Measurements from ENCODE around the gene PAGR1.

PAGR1 gene

GRCh38 chr16:29841631-29842030, 25.7 kb downstream of the PAGR1 start:
- Histone ChIP-seq H3K4me1 (no peaks in the 10 kb centered on the region), H3K9me3 (no peaks in the 10 kb centered on the region), H3K4me3 (ENCODE audit: low read depth, low read length) (no peak overlapping the region), H3K27me3 (no peaks in the 10 kb centered on the region), H3K36me3 (no peaks in the 10 kb centered on the region)
- no peak for TF ChIP-seq CTCF (IDR thresholded peaks at IDR 0.05; ENCODE audit: low read depth, low read length)
- no peak for DNase-seq

- no peaks in the 10 kb centered on the region for H3K4me1 ChIP-seq
- no peaks in the 10 kb centered on the region for H3K27me3 ChIP-seq
- TF ChIP-seq CTCF (IDR thresholded peaks at IDR 0.05; ENCODE audit: low read depth, low read length) = peak; percentile 34
- no peak overlapping the region for H3K4me3 ChIP-seq (ENCODE audit: low read depth, low read length)
- H3K36me3 ChIP-seq = no peaks in the 10 kb centered on the region
- H3K9me3 ChIP-seq = no peaks in the 10 kb centered on the region
- DNase-seq = no peak
These were observed 26.9 kb downstream of the PAGR1 start for GRCh38 chr16:29842732-29843346.

GRCh38 chr16:29843931-29844330, 28.0 kb downstream of the PAGR1 start:
- H3K4me3 ChIP-seq (ENCODE audit: low read depth, low read length) = no peak overlapping the region
- H3K9me3 ChIP-seq = no peaks in the 10 kb centered on the region
- no peaks in the 10 kb centered on the region for H3K4me1 ChIP-seq
- no peak for TF ChIP-seq CTCF (IDR thresholded peaks at IDR 0.05; ENCODE audit: low read depth, low read length)
- no peaks in the 10 kb centered on the region for H3K36me3 ChIP-seq
- H3K27me3 ChIP-seq = no peaks in the 10 kb centered on the region
- DNase-seq = no peak

- Histone ChIP-seq H3K4me1 (no peaks in the 10 kb centered on the region), H3K27me3 (no peaks in the 10 kb centered on the region), H3K9me3 (no peaks in the 10 kb centered on the region), H3K36me3 (no peaks in the 10 kb centered on the region), H3K4me3 (ENCODE audit: low read depth, low read length) (no peak overlapping the region)
- TF ChIP-seq CTCF (IDR thresholded peaks at IDR 0.05; ENCODE audit: low read depth, low read length) = no peak
- no peak for DNase-seq
These were observed 28.8 kb downstream of the PAGR1 start for GRCh38 chr16:29844575-29845331.

- Histone ChIP-seq H3K36me3 (no peaks in the 10 kb centered on the region), H3K27me3 (no peaks in the 10 kb centered on the region), H3K4me1 (no peaks in the 10 kb centered on the region), H3K4me3 (ENCODE audit: low read depth, low read length) (no peak overlapping the region), H3K9me3 (no peaks in the 10 kb centered on the region)
- DNase-seq = no peak
- TF ChIP-seq CTCF (IDR thresholded peaks at IDR 0.05; ENCODE audit: low read depth, low read length) = no peak
These were observed 29.7 kb downstream of the PAGR1 start for GRCh38 chr16:29845656-29846055.
